Measurements from ENCODE around the gene HYPK. TPM values are rescaled to one million over a fixed set of nuclear protein-coding genes. Genes with fewer than 3 reads are reported as not detected.

Gene HYPK
- polyA plus RNA-seq, 1 donor from 2014 or later, result 5.0 TPM

GRCh38 chr15:43777267-43777914 is 23.0 kb upstream of the HYPK start:
- Histone ChIP-seq H3K9ac (ENCODE audit: low read length) (no peak overlapping the region), H3K9me2 (ENCODE audit: insufficient read depth, low read length) (no peaks in the 10 kb centered on the region), H3K36me3 (ENCODE audit: insufficient read depth, low read length) (no peaks in the 10 kb centered on the region)

GRCh38 chr15:43779016-43779415 is 21.4 kb upstream of the HYPK start:
- no peak for TF ChIP-seq POLR2AphosphoS5 (IDR thresholded peaks at IDR 0.05)
- no peak for TF ChIP-seq REST (IDR thresholded peaks at IDR 0.05; ENCODE audit: borderline replicate concordance)
- TF ChIP-seq RAD21 (conservative IDR thresholded peaks at IDR 0.05), result no peak
- TF ChIP-seq EZH2 (IDR thresholded peaks at IDR 0.05; ENCODE audit: borderline replicate concordance, insufficient read depth, low read length, poor library complexity, severe bottlenecking), result no peak
- TF ChIP-seq SMC3 (conservative IDR thresholded peaks at IDR 0.05; ENCODE audit: poor library complexity), result no peak
- no peak for TF ChIP-seq CTCF (IDR thresholded peaks at IDR 0.05; ENCODE audit: poor library complexity, severe bottlenecking)
- no peak for TF ChIP-seq EP300 (conservative IDR thresholded peaks at IDR 0.05; ENCODE audit: poor library complexity, severe bottlenecking)
- TF ChIP-seq MXI1 (conservative IDR thresholded peaks at IDR 0.05; ENCODE audit: poor library complexity, severe bottlenecking), result no peak
- no peak for TF ChIP-seq TAF1 (IDR thresholded peaks at IDR 0.05; ENCODE audit: low read depth)
- H3K36me3 ChIP-seq (ENCODE audit: insufficient read depth, low read length), result no peaks in the 10 kb centered on the region
- no peak overlapping the region for H2AFZ ChIP-seq (ENCODE audit: low read depth, low read length)
- no peaks in the 10 kb centered on the region for H3K79me2 ChIP-seq (replicated peaks; ENCODE audit: insufficient read depth, low read length)
- H3F3A ChIP-seq (ENCODE audit: insufficient read depth, low read length, poor library complexity, severe bottlenecking), result no peaks in the 10 kb centered on the region
- no peaks in the 10 kb centered on the region for H3K9me3 ChIP-seq (ENCODE audit: low read length)
- no peak overlapping the region for H3K4me3 ChIP-seq (ENCODE audit: low read length)
- H3K27me3 ChIP-seq (ENCODE audit: insufficient read depth, low read depth, low read length), result peaks cover 18% of the 10 kb centered on the region
- H3K27ac ChIP-seq (ENCODE audit: low read length), result no peak overlapping the region
- no peak overlapping the region for H3K4me2 ChIP-seq (ENCODE audit: low read length)
- H3K9ac ChIP-seq (ENCODE audit: low read length), result no peak overlapping the region
- no peaks in the 10 kb centered on the region for H4K20me1 ChIP-seq (ENCODE audit: insufficient read depth)
- H3K9me2 ChIP-seq (ENCODE audit: insufficient read depth, low read length), result no peaks in the 10 kb centered on the region

More at GRCh38 chr15:43777267-43777914, 23.0 kb upstream of the HYPK start:
- TF ChIP-seq MXI1 (conservative IDR thresholded peaks at IDR 0.05; ENCODE audit: poor library complexity, severe bottlenecking), result no peak
- TF ChIP-seq CTCF (IDR thresholded peaks at IDR 0.05; ENCODE audit: poor library complexity, severe bottlenecking), result peak; percentile 61
- Histone ChIP-seq H3K79me2 (replicated peaks; ENCODE audit: insufficient read depth, low read length) (no peaks in the 10 kb centered on the region), H4K20me1 (ENCODE audit: insufficient read depth) (no peaks in the 10 kb centered on the region), H2AFZ (ENCODE audit: low read depth, low read length) (no peak overlapping the region), H3K9me3 (ENCODE audit: low read length) (no peaks in the 10 kb centered on the region), H3F3A (ENCODE audit: insufficient read depth, low read length, poor library complexity, severe bottlenecking) (no peaks in the 10 kb centered on the region), H3K4me2 (ENCODE audit: low read length) (no peak overlapping the region), H3K4me3 (ENCODE audit: low read length) (peak overlapping the region; percentile 57), H3K27me3 (ENCODE audit: insufficient read depth, low read depth, low read length) (peaks cover 18% of the 10 kb centered on the region), H3K27ac (ENCODE audit: low read length) (no peak overlapping the region)

Data from neural cell (in vitro differentiated cells).